HG03354 (cell line): ENCODE data around the gene RS1.

Experiments
- ATAC-seq: cut with Tn5 transposase; IDR thresholded peaks from one replicate; pipeline ENCODE4 v1.9.1; 2021; ENCODE audit warnings: mild to moderate bottlenecking; ENCODE audit not compliant: unreplicated experiment, poor library complexity, severe bottlenecking

The RS1 gene

DNA sequence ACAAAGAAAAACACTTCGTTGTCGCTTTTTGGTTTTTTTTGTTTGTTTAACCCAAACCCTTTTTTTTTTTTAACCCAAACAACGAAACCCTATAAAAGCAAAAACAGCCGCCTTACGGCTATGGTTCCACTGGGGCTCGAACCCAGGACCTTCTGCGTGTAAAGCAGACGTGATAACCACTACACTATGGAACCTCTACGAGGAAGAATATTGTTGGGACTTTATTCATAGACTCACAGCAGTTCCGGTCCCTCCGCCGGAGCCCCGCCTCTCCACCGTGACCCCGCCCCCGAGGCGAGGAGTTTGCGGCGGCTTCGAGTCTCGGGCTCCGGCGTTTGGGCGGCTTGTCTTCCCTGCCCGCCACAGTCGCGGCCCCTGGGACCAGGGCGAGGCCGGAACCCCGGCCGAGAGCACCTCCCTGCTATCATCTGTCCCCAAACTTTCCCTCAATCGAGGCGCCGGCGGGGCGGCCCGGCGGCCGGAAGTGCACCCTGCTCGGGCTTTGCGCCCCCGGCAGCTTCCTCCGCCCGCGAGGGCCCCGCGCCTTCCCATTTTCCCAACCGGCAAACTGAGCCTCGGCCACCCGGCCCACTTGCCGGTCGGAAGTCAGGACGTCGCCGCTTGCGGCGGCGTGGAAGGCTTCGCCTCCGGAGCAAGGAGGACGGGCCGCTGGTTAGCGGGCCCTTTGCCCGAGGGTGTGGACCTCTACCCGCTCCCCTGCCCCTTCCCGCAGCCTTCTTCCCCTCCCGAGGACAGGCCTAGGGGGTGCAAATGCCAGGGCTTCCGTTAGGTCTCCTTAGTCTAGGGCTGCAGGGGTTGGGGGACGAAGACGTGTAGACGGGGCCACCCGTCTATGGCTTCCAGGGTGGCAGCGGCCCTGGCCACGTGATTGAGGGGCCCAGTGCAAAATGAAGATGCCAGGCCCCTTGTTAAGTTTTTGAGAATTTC is 3.2 kb upstream of the RS1 start:
- peak; percentile 88 for ATAC-seq

GRCh38 chrX:18674417-18674787 is 2.5 kb upstream of the RS1 start:
- ATAC-seq: peak; percentile 34

DNA sequence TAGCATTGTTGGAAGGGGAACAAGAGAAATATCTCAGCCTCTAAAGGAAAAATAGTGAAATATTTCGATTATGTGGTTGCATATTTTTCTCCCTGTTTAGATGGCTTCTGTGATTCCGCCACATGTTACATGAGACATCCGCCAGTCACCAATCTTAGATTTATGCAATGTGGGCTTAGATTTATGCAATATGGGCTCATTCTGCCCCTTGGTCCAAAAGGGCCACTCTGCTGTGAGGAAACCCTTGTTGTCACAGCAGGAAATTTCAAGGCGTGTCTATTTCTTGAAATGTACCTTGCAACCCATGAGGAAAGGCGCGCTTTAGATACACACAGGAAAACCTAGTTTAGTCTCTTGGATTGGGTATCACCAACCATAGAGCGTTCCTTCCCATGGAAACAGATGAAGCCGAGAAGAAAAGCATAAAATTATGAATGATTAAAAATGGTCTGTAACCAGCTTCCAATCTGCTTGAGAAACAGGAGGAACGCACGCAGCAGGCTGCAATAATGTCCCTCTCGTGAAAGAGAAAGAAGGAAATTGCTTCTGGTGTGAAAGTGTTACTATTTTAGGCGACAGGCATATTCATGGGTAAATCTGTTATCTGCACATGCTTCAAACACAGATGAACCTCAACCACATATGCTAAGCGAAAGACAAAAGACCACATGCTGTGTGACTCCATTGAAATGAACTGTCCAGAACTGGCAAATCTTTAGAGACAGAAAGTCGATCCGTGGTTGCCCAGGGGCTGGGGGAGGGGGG is 3.7 kb downstream of the RS1 start:
- ATAC-seq: no peak

DNA sequence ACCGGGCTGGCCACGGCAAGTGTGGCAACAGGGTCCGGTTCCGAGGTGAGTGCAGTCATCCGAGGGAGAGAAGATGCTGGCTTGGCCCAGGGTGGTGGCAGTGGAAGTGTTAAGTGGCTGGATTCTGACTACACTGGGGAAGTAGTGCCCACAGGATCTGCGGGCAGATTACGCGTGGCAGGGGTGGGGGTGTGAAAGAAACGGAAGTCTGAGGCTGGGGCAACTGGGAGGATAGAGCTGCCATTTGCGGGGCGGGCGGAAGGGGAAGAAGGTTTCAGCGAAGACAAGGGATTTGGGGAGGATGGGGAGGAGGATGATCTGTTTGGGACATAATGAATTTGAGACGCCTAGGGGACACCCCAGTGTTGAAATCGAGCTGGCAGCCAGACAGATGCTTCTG is 5.3 kb downstream of the RS1 start:
- no peak for ATAC-seq

GRCh38 chrX:18664947-18665346 is 7.0 kb downstream of the RS1 start:
- no peak for ATAC-seq

GRCh38 chrX:18661273-18661672 is 10.6 kb downstream of the RS1 start:
- ATAC-seq: no peak

- no peak for ATAC-seq
Measured at GRCh38 chrX:18654875-18655836, 16.8 kb downstream of the RS1 start.

DNA sequence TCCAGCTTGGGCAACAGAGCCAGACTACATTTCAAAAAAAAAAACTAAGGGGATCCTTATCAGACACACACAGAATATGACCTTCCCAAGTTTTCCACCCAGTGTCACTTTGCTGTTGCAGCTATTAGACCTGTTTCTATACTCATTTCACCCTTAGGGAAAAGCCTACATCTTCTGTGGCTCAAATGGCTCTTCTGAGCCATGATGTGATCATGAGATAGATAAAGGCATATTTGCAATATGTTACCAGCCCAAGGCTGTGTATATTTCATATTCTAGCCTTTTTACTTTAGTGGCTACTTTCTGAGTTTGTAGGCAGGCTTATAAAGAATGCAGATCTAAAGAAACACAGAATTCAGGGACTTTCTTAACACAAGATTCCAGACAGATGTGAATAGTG is 19.3 kb downstream of the RS1 start:
- ATAC-seq: no peak

DNA sequence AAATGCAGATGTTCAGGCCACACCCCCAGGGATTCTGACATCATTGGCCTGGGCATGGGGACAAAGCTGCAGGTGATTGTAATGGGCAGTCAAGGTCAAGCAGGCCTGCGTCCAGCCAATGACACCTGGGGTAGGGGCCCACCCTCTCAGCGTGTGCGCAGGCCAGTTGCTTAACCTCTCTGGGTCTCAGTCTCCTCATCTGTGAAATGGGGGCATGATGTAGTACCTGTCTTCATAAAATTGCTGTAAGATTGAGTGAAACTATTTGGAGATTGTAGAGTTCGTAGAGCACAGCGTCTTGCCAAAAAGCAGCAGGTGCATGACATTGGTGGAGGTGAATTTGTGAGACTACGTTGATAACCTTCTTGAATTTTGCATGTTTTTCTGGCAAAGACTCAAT is 21.2 kb downstream of the RS1 start:
- no peak for ATAC-seq

DNA sequence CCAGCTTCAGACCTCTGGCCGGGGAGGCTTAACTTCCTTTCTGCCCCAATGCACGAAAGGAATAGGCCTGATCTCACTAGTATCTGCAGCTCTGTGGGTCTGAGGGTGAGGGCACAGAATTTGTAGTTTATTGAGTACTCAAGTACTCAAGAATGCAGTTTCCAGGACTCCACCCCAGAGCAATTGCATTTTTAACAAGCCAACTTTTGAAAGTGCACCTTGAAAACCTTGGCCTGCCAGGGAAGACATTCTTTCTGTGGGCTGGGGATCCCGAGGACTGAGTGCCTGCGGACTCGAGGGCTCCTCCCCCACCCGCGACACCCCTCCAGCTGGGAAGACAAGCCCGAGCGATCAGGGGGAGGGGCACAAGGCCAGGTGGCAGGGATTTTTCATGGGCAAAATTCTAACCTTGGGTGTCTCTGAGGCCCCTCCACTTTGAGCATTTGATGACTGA is 22.4 kb downstream of the RS1 start:
- no peak for ATAC-seq

GRCh38 chrX:18647621-18648020 is 24.3 kb downstream of the RS1 start:
- ATAC-seq: no peak

DNA sequence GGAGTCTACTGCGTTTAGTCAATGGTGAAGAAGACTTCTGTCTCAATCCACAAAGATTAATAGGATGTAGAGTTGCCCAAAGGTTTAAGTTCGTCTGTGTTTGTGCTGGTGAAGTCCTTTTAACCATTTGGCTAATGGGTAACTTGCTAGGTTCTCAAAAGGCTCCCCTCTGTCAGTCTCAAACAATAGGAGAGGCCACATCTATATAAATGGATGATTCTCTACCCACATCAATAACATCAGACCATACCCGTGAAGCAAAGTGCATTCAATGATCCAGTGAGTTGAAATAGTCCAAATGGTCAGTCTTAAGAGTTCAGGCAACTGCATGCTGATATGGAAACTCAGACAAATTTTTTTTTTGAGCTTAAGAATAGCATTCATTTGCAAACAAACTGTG is 28.1 kb downstream of the RS1 start:
- no peak for ATAC-seq

DNA sequence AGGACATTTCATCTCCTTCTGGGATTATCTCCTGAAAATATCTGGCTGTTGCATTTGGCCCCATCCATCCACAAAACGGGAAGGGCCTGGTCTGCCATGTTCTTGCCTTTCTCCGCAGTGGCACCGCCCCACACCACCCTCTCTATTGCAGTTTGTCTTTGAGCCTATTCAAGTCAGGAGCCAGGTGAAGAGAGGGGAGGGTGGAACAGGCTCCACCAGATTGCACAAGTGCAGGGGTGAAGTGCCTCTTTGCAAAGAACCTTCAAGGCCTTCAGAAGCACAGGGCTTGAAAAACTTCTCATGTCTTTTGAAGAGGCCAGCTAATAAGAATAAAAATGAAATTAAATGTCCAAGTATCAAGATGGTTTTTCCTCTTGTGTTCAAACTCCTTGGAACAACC is 28.7 kb downstream of the RS1 start:
- no peak for ATAC-seq

DNA sequence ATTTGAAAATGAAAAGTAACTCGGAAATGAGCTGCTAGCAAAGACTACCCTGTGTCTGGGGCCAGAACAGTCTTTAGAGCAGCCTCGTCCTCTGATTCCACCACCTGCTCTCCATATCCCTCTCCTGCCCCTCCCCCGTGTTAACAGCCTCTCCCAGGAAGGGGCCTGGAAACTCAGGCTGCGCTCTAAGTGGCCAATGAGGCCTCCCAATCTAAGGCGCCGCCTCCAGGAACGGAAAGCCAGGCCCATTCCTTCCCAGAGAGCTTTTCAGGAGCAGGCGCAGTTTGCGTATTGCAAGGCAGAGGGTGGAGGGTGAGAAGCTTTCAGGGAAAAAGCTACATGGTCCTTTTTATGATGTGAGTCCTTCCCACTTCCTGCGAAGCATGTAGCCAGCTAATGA is 31.2 kb downstream of the RS1 start:
- ATAC-seq: no peak

DNA sequence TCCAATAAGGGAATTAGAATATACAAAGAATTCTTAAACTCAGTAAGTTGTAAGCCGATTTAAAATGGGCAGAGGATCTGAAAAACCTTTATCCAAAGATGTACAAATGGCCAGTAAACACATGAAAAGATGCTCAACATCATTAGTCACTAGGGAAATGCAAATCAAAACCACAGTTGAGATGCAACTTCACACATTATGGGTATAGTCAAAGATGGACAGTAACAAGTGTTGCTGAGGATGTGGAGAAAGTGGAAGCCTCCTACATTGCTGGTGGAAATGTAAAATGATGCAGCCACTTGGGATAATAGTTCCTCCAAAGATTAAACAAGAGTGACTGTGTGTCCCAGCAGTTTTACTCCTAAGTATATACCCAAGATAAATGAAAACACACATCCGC is 32.6 kb downstream of the RS1 start:
- no peak for ATAC-seq

GRCh38 chrX:18638398-18638797 is 33.5 kb downstream of the RS1 start:
- ATAC-seq: no peak

DNA sequence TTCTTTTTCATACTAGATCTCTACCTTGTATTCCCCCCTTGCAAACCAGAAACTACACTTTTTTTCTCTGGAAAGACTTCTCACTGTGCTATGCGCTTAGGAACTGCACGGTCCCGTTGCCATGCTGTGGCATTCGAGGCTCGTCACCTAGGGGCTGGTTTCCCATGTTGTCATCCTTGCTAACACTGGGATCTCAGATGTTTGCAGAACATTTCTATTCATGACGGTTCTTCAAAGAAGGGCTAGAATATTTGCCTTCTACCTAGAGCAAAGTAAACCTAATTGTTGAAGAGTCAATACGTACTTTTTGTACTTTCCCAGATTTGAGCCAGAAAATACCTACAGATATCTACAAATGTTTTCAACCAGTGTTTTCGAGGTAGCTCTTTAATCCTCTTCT is 41.0 kb downstream of the RS1 start:
- no peak for ATAC-seq

- ATAC-seq: no peak
Measured at GRCh38 chrX:18624599-18624998, 47.3 kb downstream of the RS1 start.

- no peak for ATAC-seq
Measured at GRCh38 chrX:18620349-18620748, 51.6 kb downstream of the RS1 start.

DNA sequence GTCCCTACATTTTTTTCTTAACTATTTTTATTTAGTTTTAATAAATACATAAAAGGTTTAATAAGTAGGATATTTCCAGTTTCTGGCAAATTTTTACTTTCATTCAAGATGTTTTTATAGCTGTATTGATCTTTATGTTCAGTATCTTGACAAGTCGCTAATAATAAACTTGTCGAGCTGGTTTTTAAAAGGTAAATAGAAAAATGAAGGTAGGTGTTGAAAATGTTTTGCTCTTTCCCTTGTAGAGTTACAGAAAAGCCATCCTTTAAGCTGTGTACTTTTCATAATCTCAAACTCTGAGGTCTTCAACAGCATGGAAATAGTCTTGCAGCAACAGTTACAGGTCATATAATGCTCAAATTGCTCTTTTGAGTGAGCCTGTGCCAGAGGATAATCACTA is 52.6 kb downstream of the RS1 start:
- ATAC-seq: no peak
